ENCODE results near the gene PPP2R3B.

The PPP2R3B gene

DNA sequence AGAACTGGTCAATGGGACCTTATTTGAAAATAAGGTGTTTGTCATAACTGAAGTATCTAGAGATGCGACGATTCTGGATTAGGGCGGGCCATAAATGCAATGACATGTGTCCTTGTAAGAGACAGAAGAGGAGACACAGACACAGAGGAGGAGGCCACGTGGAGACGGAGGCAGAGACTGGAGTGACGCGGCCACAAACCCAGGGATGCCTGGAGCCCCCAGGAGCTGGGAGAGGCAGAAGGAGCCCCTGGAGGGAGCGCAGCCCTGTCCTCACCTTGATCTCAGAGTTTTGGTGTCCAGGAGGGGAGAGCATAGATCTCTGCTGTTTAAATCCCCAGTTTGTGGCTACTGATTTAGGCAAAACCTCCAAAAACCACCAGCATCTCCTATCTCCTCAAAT, 73.2 kb downstream of the PPP2R3B start:
- no peak overlapping the region for H3K27ac ChIP-seq (replicated peaks)
- TF ChIP-seq GABPA (IDR thresholded peaks at IDR 0.05; ENCODE audit: low read depth) (no peak), SPI1 (IDR thresholded peaks at IDR 0.05; ENCODE audit: borderline replicate concordance, low read depth) (no peak), POLR2AphosphoS5 (IDR thresholded peaks at IDR 0.05; ENCODE audit: low read depth) (no peak)
- TF ChIP-seq, protein P1, sequence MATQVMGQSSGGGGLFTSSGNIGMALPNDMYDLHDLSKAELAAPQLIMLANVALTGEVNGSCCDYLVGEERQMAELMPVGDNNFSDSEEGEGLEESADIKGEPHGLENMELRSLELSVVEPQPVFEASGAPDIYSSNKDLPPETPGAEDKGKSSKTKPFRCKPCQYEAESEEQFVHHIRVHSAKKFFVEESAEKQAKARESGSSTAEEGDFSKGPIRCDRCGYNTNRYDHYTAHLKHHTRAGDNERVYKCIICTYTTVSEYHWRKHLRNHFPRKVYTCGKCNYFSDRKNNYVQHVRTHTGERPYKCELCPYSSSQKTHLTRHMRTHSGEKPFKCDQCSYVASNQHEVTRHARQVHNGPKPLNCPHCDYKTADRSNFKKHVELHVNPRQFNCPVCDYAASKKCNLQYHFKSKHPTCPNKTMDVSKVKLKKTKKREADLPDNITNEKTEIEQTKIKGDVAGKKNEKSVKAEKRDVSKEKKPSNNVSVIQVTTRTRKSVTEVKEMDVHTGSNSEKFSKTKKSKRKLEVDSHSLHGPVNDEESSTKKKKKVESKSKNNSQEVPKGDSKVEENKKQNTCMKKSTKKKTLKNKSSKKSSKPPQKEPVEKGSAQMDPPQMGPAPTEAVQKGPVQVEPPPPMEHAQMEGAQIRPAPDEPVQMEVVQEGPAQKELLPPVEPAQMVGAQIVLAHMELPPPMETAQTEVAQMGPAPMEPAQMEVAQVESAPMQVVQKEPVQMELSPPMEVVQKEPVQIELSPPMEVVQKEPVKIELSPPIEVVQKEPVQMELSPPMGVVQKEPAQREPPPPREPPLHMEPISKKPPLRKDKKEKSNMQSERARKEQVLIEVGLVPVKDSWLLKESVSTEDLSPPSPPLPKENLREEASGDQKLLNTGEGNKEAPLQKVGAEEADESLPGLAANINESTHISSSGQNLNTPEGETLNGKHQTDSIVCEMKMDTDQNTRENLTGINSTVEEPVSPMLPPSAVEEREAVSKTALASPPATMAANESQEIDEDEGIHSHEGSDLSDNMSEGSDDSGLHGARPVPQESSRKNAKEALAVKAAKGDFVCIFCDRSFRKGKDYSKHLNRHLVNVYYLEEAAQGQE (IDR thresholded peaks at IDR 0.05; ENCODE audit: insufficient replicate concordance, low read depth) = no peak
- TF ChIP-seq, protein P2, sequence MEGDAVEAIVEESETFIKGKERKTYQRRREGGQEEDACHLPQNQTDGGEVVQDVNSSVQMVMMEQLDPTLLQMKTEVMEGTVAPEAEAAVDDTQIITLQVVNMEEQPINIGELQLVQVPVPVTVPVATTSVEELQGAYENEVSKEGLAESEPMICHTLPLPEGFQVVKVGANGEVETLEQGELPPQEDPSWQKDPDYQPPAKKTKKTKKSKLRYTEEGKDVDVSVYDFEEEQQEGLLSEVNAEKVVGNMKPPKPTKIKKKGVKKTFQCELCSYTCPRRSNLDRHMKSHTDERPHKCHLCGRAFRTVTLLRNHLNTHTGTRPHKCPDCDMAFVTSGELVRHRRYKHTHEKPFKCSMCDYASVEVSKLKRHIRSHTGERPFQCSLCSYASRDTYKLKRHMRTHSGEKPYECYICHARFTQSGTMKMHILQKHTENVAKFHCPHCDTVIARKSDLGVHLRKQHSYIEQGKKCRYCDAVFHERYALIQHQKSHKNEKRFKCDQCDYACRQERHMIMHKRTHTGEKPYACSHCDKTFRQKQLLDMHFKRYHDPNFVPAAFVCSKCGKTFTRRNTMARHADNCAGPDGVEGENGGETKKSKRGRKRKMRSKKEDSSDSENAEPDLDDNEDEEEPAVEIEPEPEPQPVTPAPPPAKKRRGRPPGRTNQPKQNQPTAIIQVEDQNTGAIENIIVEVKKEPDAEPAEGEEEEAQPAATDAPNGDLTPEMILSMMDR (IDR thresholded peaks at IDR 0.05; ENCODE audit: insufficient read depth, low read length) = no peak
- DNase-seq (ENCODE audit: low read depth in 1 of 2, low spot score in 1 of 2) = no peak
- H3K4me3 ChIP-seq (replicated peaks; ENCODE audit: insufficient read depth, low read length) = no peak overlapping the region
- H3K27me3 ChIP-seq (ENCODE audit: insufficient read depth, poor library complexity, severe bottlenecking) = no peaks in the 10 kb centered on the region

DNA sequence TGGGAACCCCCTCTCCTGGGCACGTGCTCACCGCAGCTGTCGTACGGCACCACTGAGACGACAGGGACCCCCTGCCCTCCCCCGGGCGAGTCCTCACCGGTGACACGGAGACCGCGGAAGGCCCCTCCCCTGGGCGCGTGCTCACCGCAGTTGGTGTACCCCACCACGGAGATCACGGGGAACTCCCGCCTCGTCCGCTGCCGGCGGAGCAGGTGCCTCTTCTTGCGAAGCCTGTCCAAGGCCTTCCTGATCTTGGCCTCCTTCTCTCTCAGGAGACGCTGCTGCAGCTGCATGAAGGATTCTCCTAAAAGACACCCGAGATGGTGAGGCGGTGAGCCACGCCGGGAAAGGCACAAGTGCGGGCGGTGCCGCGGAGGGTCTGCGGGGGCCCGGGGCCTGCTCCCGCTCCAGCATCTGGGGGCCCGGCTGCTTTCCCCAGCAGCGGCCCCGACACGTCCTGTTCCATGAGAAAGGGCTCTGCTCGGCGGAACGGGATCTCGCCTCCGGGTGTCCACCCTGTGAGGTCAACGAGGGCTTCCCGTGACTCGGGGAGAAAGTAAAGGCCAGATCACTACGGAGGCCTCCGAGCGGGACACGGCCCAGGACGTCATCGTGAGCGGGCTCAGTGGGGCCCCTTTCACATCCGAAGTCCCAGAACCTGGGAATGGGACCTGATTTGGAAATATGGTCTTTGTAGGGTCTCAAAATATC, 73.9 kb downstream of the PPP2R3B start:
- TF ChIP-seq, protein P2 (IDR thresholded peaks at IDR 0.05; ENCODE audit: insufficient read depth, low read length) = no peak
- TF ChIP-seq, protein P1 (IDR thresholded peaks at IDR 0.05; ENCODE audit: insufficient replicate concordance, low read depth) = no peak
- TF ChIP-seq GABPA (IDR thresholded peaks at IDR 0.05; ENCODE audit: low read depth) (no peak), POLR2AphosphoS5 (IDR thresholded peaks at IDR 0.05; ENCODE audit: low read depth) (no peak), SPI1 (IDR thresholded peaks at IDR 0.05; ENCODE audit: borderline replicate concordance, low read depth) (no peak)
- Histone ChIP-seq H3K27me3 (ENCODE audit: insufficient read depth, poor library complexity, severe bottlenecking) (no peaks in the 10 kb centered on the region), H3K4me3 (replicated peaks; ENCODE audit: insufficient read depth, low read length) (no peak overlapping the region), H3K27ac (replicated peaks) (no peak overlapping the region)
- no peak for DNase-seq (ENCODE audit: low read depth in 1 of 2, low spot score in 1 of 2)

DNA sequence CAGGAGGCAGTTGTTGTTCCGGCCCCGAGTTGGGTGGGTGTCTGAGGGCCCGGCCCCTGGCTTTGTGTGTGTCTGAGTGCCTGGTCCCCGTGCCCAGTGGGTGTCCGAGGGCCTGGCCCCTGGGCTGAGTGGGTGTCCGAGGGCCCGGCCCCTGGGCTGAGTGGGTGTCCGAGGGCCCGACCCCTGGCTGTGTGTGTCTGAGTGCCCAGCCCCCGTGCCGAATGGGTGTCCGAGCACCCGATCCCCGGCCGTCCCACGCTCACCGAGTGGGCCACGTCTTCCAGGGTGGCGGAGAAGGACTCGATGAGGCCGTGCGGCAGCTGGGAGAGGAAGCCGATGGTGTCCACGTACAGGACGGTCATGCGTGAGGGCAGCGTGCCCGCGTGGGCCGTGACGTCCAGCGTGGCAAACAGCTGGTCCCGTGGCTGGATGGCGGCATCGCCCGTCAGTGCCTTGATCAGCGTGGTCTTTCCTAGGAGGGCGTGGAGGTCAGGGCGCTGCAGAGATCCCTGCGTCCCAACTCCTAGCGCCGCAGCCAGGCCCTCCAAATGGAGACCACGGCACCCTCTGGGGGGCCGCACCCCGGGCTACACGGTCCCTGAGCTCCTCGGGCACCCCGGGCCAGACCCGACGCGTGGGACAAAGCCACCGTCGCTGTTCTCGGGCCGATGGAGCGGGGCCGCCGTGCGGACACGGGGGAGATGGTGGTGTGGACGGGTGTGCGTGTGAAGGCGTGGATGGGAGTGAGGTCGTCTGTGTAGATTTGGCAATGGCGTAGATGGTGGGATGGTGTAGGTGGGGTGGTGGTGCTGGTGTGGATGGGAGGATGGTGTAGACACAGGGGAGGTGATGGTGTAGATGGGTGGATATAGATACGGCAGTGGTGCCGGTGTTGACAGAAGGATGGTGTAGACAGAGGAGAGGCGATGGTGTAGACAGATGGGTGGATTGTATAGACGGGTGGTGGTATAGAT, 75.3 kb downstream of the PPP2R3B start:
- H3K27me3 ChIP-seq (ENCODE audit: insufficient read depth, poor library complexity, severe bottlenecking) = no peaks in the 10 kb centered on the region
- DNase-seq (ENCODE audit: low read depth in 1 of 2, low spot score in 1 of 2) = no peak
- no peak overlapping the region for H3K4me3 ChIP-seq (replicated peaks; ENCODE audit: insufficient read depth, low read length)
- TF ChIP-seq, protein P2 (IDR thresholded peaks at IDR 0.05; ENCODE audit: insufficient read depth, low read length) = no peak
- TF ChIP-seq SPI1 (IDR thresholded peaks at IDR 0.05; ENCODE audit: borderline replicate concordance, low read depth) (no peak), POLR2AphosphoS5 (IDR thresholded peaks at IDR 0.05; ENCODE audit: low read depth) (no peak), GABPA (IDR thresholded peaks at IDR 0.05; ENCODE audit: low read depth) (no peak)
- TF ChIP-seq, protein P1 (IDR thresholded peaks at IDR 0.05; ENCODE audit: insufficient replicate concordance, low read depth) = no peak
- no peak overlapping the region for H3K27ac ChIP-seq (replicated peaks)

Data from HL-60 (cell line).